PFSK-1 (cell line): ENCODE results near the gene CEP192.

Source experiments
- POLR2AphosphoS5 ChIP-seq: IDR thresholded peaks from 2 replicates; pipeline ENCODE4 v1.6.1; 2012; ENCODE audit warnings: low read depth, mild to moderate bottlenecking, control low read depth, low read length, moderate library complexity
- TF ChIP-seq, protein P1 (sequence below), 2 experiments: IDR thresholded peaks; 2 replicates each; pipeline versions ENCODE4 v1.6.1 to v1.8.0; 2011 to 2012; ENCODE audit warnings: low read depth in 2 of 2, low read length in 2 of 2, control low read depth in 1 of 2, inconsistent platforms in 1 of 2, mild to moderate bottlenecking in 1 of 2, moderate library complexity in 1 of 2; ENCODE audit not compliant: insufficient read depth in 1 of 2

DNA sequence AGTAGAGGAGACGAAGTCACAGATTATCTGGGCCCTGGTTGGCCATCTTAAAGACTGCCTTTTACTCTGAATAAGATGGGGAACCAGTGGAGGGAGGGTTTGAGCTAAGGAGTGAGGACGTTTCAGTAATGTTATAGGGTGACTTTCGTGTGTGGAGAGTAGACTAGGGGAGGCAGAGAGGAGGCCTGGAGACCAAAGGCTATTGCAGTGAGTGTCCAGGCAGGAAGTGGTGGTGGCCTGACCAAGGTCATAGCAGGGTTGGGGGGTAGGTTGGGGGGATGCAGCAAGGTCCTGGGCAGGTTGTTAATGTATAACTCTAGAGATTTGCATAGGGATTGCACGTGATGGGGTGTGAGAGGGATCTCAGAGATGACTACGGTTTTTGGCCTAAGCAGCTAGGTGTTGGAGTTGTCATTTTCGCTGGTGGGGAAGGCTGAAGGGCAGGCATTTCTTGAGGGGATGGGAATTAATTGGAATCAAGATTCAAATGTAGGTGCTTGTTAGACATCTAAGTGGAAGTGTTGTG, 4.9 kb downstream of the CEP192 start:
- TF ChIP-seq, protein P1, sequence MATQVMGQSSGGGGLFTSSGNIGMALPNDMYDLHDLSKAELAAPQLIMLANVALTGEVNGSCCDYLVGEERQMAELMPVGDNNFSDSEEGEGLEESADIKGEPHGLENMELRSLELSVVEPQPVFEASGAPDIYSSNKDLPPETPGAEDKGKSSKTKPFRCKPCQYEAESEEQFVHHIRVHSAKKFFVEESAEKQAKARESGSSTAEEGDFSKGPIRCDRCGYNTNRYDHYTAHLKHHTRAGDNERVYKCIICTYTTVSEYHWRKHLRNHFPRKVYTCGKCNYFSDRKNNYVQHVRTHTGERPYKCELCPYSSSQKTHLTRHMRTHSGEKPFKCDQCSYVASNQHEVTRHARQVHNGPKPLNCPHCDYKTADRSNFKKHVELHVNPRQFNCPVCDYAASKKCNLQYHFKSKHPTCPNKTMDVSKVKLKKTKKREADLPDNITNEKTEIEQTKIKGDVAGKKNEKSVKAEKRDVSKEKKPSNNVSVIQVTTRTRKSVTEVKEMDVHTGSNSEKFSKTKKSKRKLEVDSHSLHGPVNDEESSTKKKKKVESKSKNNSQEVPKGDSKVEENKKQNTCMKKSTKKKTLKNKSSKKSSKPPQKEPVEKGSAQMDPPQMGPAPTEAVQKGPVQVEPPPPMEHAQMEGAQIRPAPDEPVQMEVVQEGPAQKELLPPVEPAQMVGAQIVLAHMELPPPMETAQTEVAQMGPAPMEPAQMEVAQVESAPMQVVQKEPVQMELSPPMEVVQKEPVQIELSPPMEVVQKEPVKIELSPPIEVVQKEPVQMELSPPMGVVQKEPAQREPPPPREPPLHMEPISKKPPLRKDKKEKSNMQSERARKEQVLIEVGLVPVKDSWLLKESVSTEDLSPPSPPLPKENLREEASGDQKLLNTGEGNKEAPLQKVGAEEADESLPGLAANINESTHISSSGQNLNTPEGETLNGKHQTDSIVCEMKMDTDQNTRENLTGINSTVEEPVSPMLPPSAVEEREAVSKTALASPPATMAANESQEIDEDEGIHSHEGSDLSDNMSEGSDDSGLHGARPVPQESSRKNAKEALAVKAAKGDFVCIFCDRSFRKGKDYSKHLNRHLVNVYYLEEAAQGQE (IDR thresholded peaks at IDR 0.05; ENCODE audit: insufficient read depth in 1 of 2, low read depth in 2 of 2, low read length in 2 of 2): no peak
- no peak for TF ChIP-seq POLR2AphosphoS5
